CD4-positive, alpha-beta memory T cell (primary cell): ENCODE data around the gene MACC1. TPM values are rescaled to one million over a fixed set of nuclear protein-coding genes. Genes with fewer than 3 reads are reported as not detected.

Source experiments
- CTCF ChIA-PET: fragments of 350-600 bp; sonication (Branson Sonifier 250); formaldehyde crosslinking; loops from one replicate; lab custom pipeline; 2021; ENCODE audit warnings: inconsistent platforms; ENCODE audit not compliant: partially characterized antibody; lab: Charles Lee
- POLR2A ChIA-PET: fragments of 350-600 bp; sonication (Branson Sonifier 250); formaldehyde crosslinking; loops from one replicate; lab custom pipeline; 2021; ENCODE audit not compliant: partially characterized antibody; lab: Charles Lee
- DNase-seq, 5 donors: peaks; one replicate each; pipeline versions ENCODE4 v3.0.0 to v3.0.0-alpha.2; 2020 to 2022; ENCODE audit warnings: mixed read lengths in 1 of 5
- H3K27ac ChIP-seq: one replicate; pipeline ENCODE4 v1.7.0; 2013; ENCODE audit warnings: low read depth, low read length
- H3K27me3 ChIP-seq: 2 replicates; pipeline ENCODE4 v1.7.0; 2013; ENCODE audit warnings: mild to moderate bottlenecking, low read length, moderate library complexity; ENCODE audit not compliant: insufficient read depth
- H3K36me3 ChIP-seq: 2 replicates; pipeline ENCODE4 v1.7.0; 2013; ENCODE audit warnings: mild to moderate bottlenecking, low read length, moderate library complexity; ENCODE audit not compliant: insufficient read depth
- H3K4me1 ChIP-seq: 2 replicates; pipeline ENCODE4 v1.7.0; 2013; ENCODE audit warnings: mild to moderate bottlenecking, low read length, moderate library complexity; ENCODE audit not compliant: insufficient read depth
- H3K4me3 ChIP-seq, 2 donors: one replicate each; pipeline ENCODE4 v1.7.0; 2013; ENCODE audit warnings: low read length in 2 of 2, mild to moderate bottlenecking in 1 of 2
- H3K9me3 ChIP-seq, 2 donors: one replicate each; pipeline ENCODE4 v1.7.0; 2013; ENCODE audit warnings: low read length in 2 of 2, control low read depth in 1 of 2; ENCODE audit not compliant: control insufficient read depth in 1 of 2
- H3K27ac Mint-ChIP-seq, 7 donors: one replicate each; pipeline ENCODE4 v1.8.0; 2020 to 2021; ENCODE audit warnings: mixed read lengths in 7 of 7, mild to moderate bottlenecking in 6 of 7, inconsistent platforms in 3 of 7, moderate library complexity in 3 of 7
- H3K27me3 Mint-ChIP-seq, 2 donors: one replicate each; pipeline ENCODE4 v1.8.0; 2020 to 2021; ENCODE audit warnings: mixed read lengths in 2 of 2
- H3K36me3 Mint-ChIP-seq, 2 donors: one replicate each; pipeline ENCODE4 v1.8.0; 2020 to 2021; ENCODE audit warnings: mixed read lengths in 2 of 2, inconsistent platforms in 1 of 2, mild to moderate bottlenecking in 1 of 2
- H3K4me1 Mint-ChIP-seq, 4 donors: one replicate each; pipeline ENCODE4 v1.8.0; 2020 to 2021; ENCODE audit warnings: mixed read lengths in 4 of 4, mild to moderate bottlenecking in 1 of 4
- H3K4me3 Mint-ChIP-seq, 8 donors: one replicate each; pipeline ENCODE4 v1.8.0; 2020 to 2021; ENCODE audit warnings: mixed read lengths in 8 of 8, mild to moderate bottlenecking in 7 of 8, moderate library complexity in 6 of 8, inconsistent platforms in 3 of 8
- H3K9me3 Mint-ChIP-seq, 8 donors: one replicate each; pipeline ENCODE4 v1.8.0; 2020 to 2021; ENCODE audit warnings: mixed read lengths in 8 of 8, mild to moderate bottlenecking in 5 of 8, inconsistent platforms in 3 of 8, moderate library complexity in 1 of 8
- intact Hi-C: fragments of 100-400 bp; cut with micrococcal nuclease; formaldehyde crosslinking; loops from one replicate; pipeline ENCODE4 v1.15.1; 2023
- polyA plus RNA-seq, 2 donors: library from polyadenylated mRNA; unstranded; fragments of 300-500 nt; fragmentation: Illumina TruSeq; gene quantifications; one replicate each; pipeline ENCODE4 v1.2.3, GENCODE V29; 2021
- total RNA-seq, 2 experiments: library from RNA; stranded (reverse); gene quantifications; one replicate each; pipeline ENCODE4 v1.2.3, GENCODE V29; 2021

The MACC1 gene
- total and polyA plus RNA-seq, 4 experiments from 2014 or later, result 0.05 to 0.09 TPM; not detected in 2

DNA sequence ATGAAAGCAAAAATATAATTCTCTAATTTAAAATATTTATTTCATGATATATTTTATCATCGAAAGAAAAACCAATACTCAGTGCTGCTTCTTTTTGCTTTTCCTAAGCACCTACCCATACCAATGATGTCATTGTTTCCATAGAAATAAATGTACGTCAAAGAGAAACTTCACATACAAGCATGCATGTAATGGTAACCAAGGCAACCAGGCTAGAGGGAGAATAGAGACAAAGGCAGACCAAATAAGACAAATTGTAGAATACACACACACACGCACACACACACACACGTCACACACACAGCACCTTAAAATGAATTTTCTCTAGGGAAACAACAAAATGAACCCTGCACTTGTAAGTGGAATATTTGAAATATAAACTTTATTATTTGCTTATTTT lies 75.5 kb downstream of the MACC1 start:
- intact Hi-C loops, result no loop called here
- Mint-ChIP-seq H3K27ac (no peak overlapping the region), H3K36me3 (no peaks in the 10 kb centered on the region), H3K4me1 (peaks cover 0 to 2% (median 0%) of the 10 kb centered on the region in 4 donors), H3K9me3 (peaks cover 0 to 5% (median 0%) of the 10 kb centered on the region in 8 donors), H3K4me3 (no peak overlapping the region), H3K27me3 (no peaks in the 10 kb centered on the region)
- no peaks in the 10 kb centered on the region for H3K9me3 ChIP-seq
- ChIA-PET POLR2A (no interaction called here), CTCF (no interaction called here)
- no peak overlapping the region for H3K27ac ChIP-seq
- H3K36me3 ChIP-seq, result no peaks in the 10 kb centered on the region
- no peaks in the 10 kb centered on the region for H3K4me1 ChIP-seq
- no peak overlapping the region for H3K4me3 ChIP-seq
- no peak for DNase-seq
- H3K27me3 ChIP-seq, result no peaks in the 10 kb centered on the region

GRCh38 chr7:20141002-20141345 lies 76.2 kb downstream of the MACC1 start:
- no peak overlapping the region for H3K4me3 ChIP-seq
- CTCF ChIA-PET, result no interaction called here
- H3K9me3 ChIP-seq, result no peaks in the 10 kb centered on the region
- Mint-ChIP-seq H3K27ac (no peak overlapping the region), H3K9me3 (peaks cover 0 to 5% (median 0%) of the 10 kb centered on the region in 8 donors), H3K4me3 (no peak overlapping the region), H3K36me3 (no peaks in the 10 kb centered on the region), H3K27me3 (no peaks in the 10 kb centered on the region), H3K4me1 (peaks cover 0 to 2% (median 0%) of the 10 kb centered on the region in 4 donors)
- DNase-seq, result no peak
- POLR2A ChIA-PET, result no interaction called here
- intact Hi-C loops, result no loop called here
- no peaks in the 10 kb centered on the region for H3K27me3 ChIP-seq
- H3K27ac ChIP-seq, result no peak overlapping the region
- H3K36me3 ChIP-seq, result no peaks in the 10 kb centered on the region
- no peaks in the 10 kb centered on the region for H3K4me1 ChIP-seq

GRCh38 chr7:20140291-20141001 lies 76.7 kb downstream of the MACC1 start:
- no peaks in the 10 kb centered on the region for H3K36me3 Mint-ChIP-seq
- POLR2A ChIA-PET, result no interaction called here
- intact Hi-C loops, result no loop called here

DNA sequence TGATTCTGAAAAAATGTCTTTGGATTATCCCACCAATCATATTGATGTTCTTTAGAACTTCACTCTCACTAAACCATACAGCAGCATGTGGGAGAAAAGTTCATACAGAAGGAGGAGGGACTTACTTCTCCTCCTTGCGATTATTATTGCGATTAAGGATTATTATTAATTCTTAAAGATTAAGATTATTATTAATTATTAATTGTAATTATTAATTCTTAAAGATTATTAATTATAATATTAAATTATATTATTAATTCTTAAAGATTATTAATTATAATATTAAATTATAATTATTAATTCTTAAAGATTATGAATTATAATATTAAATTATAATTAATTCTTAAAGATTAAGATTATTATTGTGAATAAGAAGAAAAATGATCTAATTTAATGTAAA lies 80.5 kb downstream of the MACC1 start:
- DNase-seq, result no peak
- H3K27me3 ChIP-seq, result no peaks in the 10 kb centered on the region
- intact Hi-C loops, result no loop called here
- no peak overlapping the region for H3K27ac Mint-ChIP-seq
- no peaks in the 10 kb centered on the region for H3K4me1 ChIP-seq
- peaks cover 0 to 4% (median 0%) of the 10 kb centered on the region in 8 donors for H3K9me3 Mint-ChIP-seq
- no peak overlapping the region for H3K27ac ChIP-seq
- CTCF ChIA-PET, result no interaction called here
- POLR2A ChIA-PET, result no interaction called here
- H3K36me3 Mint-ChIP-seq, result no peaks in the 10 kb centered on the region
- H3K4me3 ChIP-seq, result no peak overlapping the region
- H3K36me3 ChIP-seq, result no peaks in the 10 kb centered on the region
- no peak overlapping the region for H3K4me3 Mint-ChIP-seq
- H3K9me3 ChIP-seq, result no peaks in the 10 kb centered on the region
- no peaks in the 10 kb centered on the region for H3K27me3 Mint-ChIP-seq
- no peaks in the 10 kb centered on the region for H3K4me1 Mint-ChIP-seq

More at GRCh38 chr7:20140291-20141001, 76.7 kb downstream of the MACC1 start:
- no peak overlapping the region for H3K27ac ChIP-seq
- CTCF ChIA-PET, result no interaction called here
- Mint-ChIP-seq H3K27ac (no peak overlapping the region), H3K4me1 (peaks cover 0 to 2% (median 0%) of the 10 kb centered on the region in 4 donors), H3K4me3 (no peak overlapping the region), H3K9me3 (peaks cover 0 to 5% (median 0%) of the 10 kb centered on the region in 8 donors), H3K27me3 (no peaks in the 10 kb centered on the region)
- no peaks in the 10 kb centered on the region for H3K27me3 ChIP-seq
- no peak for DNase-seq
- H3K4me1 ChIP-seq, result no peaks in the 10 kb centered on the region
- H3K36me3 ChIP-seq, result no peaks in the 10 kb centered on the region
- no peak overlapping the region for H3K4me3 ChIP-seq
- H3K9me3 ChIP-seq, result no peaks in the 10 kb centered on the region

DNA sequence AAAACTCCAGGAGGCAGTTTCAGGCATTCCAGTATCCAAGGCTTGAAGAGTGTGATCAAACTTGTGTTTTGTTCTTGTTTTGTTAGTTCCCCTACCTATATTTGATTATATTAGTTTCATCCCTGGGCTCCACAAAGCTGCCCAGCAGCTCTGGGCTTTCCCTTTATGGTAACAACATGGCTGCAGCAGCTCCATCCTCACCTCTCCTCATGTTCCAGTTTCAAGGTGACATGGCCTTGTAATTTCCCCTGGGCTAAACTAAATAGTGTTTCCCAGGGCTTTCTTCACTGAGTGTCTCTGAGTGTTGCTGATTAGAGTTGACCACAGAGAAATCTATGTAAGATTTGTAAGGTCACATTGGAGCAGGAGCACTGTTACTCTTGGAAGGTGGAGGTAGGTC lies 83.4 kb downstream of the MACC1 start:
- Mint-ChIP-seq H3K4me1 (no peaks in the 10 kb centered on the region), H3K9me3 (peaks cover 0 to 2% (median 0%) of the 10 kb centered on the region in 8 donors), H3K4me3 (no peak overlapping the region), H3K36me3 (no peaks in the 10 kb centered on the region), H3K27ac (no peak overlapping the region), H3K27me3 (no peaks in the 10 kb centered on the region)
- intact Hi-C loops, result no loop called here
- no peak for DNase-seq
- H3K4me1 ChIP-seq, result no peaks in the 10 kb centered on the region
- H3K4me3 ChIP-seq, result no peak overlapping the region
- no peaks in the 10 kb centered on the region for H3K36me3 ChIP-seq
- no peak overlapping the region for H3K27ac ChIP-seq
- ChIA-PET CTCF (no interaction called here), POLR2A (no interaction called here)
- H3K27me3 ChIP-seq, result no peaks in the 10 kb centered on the region
- H3K9me3 ChIP-seq, result no peaks in the 10 kb centered on the region

DNA sequence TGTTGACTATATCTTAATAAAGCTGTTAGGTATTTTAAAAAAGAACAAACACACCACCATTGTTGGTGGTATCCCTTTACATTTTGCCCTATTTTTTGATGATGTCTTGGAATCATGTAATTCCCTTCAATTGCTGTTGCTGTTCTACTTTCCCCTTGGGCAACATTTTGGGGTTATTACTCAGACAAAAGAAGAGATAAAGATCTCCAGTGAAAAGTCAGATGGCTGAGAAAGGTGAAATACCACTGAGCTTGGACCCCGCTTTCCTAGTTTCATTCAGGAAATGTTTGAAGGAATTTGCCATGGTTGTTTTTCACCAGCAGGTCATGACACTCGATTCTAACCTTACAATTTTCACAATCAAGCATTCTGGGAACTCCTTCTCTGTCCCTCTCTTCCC lies 84.6 kb downstream of the MACC1 start:
- no peak overlapping the region for H3K4me3 ChIP-seq
- no peaks in the 10 kb centered on the region for H3K4me1 Mint-ChIP-seq
- no peak for DNase-seq
- H3K9me3 ChIP-seq, result no peaks in the 10 kb centered on the region
- no peaks in the 10 kb centered on the region for H3K4me1 ChIP-seq
- ChIA-PET POLR2A (no interaction called here), CTCF (no interaction called here)
- H3K9me3 Mint-ChIP-seq, result peaks cover 0 to 2% (median 0%) of the 10 kb centered on the region in 8 donors
- intact Hi-C loops, result no loop called here
- no peak overlapping the region for H3K4me3 Mint-ChIP-seq
- no peak overlapping the region for H3K27ac ChIP-seq
- no peaks in the 10 kb centered on the region for H3K36me3 ChIP-seq
- no peaks in the 10 kb centered on the region for H3K27me3 Mint-ChIP-seq
- H3K36me3 Mint-ChIP-seq, result no peaks in the 10 kb centered on the region
- no peak overlapping the region for H3K27ac Mint-ChIP-seq
- no peaks in the 10 kb centered on the region for H3K27me3 ChIP-seq

DNA sequence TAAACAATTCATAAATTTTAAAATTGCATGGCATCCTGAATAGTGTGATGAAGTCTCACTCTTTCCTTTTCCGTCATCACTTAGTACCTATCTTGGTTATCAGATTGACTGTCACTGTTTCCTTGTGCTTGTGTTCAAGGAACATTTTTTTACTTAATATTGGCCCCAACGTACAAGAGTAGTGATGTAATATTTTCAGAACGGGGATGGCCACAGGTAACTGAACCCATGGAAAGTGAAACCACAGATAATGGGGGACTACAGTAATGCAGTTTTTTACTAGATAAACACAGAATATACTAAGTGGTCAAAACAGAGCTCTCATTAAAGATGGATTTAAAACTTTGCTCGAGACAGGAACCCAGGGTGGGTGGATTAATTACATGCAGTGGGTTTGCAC lies 85.4 kb downstream of the MACC1 start:
- DNase-seq, result no peak
- intact Hi-C loops, result no loop called here
- Histone ChIP-seq H3K27ac (no peak overlapping the region), H3K36me3 (no peaks in the 10 kb centered on the region), H3K4me1 (no peaks in the 10 kb centered on the region), H3K9me3 (no peaks in the 10 kb centered on the region), H3K27me3 (no peaks in the 10 kb centered on the region), H3K4me3 (no peak overlapping the region)
- H3K36me3 Mint-ChIP-seq, result no peaks in the 10 kb centered on the region
- no peak overlapping the region for H3K27ac Mint-ChIP-seq
- H3K4me3 Mint-ChIP-seq, result no peak overlapping the region
- peaks cover 0 to 2% (median 0%) of the 10 kb centered on the region in 8 donors for H3K9me3 Mint-ChIP-seq
- no peaks in the 10 kb centered on the region for H3K4me1 Mint-ChIP-seq
- ChIA-PET POLR2A (no interaction called here), CTCF (no interaction called here)
- H3K27me3 Mint-ChIP-seq, result no peaks in the 10 kb centered on the region
